Mucosa of descending colon (tissue), 3 donors: ENCODE measurements around the gene POLD1. TPM values are rescaled to one million over a fixed set of nuclear protein-coding genes. Genes with fewer than 3 reads are reported as not detected.

Experiments used
- ATAC-seq: fragments of 200-7000 bp; cut with Tn5 transposase; one replicate; pipeline ENCODE4 v1.9.1; 2020; ENCODE audit warnings: mild to moderate bottlenecking, moderate library complexity
- DNase-seq, 3 donors: peaks; one replicate each; pipeline ENCODE4 v3.0.0-alpha.2; 2020
- H3K36me3 ChIP-seq: fragments of 200-600 bp; one replicate; pipeline ENCODE4 v1.8.0; 2021; ENCODE audit warnings: low read depth, mild to moderate bottlenecking
- H3K4me1 ChIP-seq: fragments of 200-600 bp; one replicate; pipeline ENCODE4 v1.8.0; 2021; ENCODE audit warnings: low read depth, mild to moderate bottlenecking
- H3K4me3 ChIP-seq: fragments of 200-600 bp; one replicate; pipeline ENCODE4 v1.8.0; 2021; ENCODE audit warnings: mild to moderate bottlenecking
- H3K9me3 ChIP-seq: fragments of 200-600 bp; one replicate; pipeline ENCODE4 v1.8.0; 2021; ENCODE audit warnings: mild to moderate bottlenecking
- intact Hi-C, 2 donors: fragments of 100-400 bp; cut with DNase I in 1 of 2; cut with micrococcal nuclease in 1 of 2; formaldehyde crosslinking; loops; one replicate each; pipeline versions ENCODE4 v1.11.0 to v1.11.1; 2022; cut with DNase I, micrococcal nuclease
- total RNA-seq, 3 donors: library from RNA; stranded (reverse); fragmentation: NEBNext Ultra II Directional in 2 of 3; extraction: Animal tissue kit (Norgen Biotek cat#: 25700) in 2 of 3; gene quantifications; one replicate each; pipeline versions ENCODE4 v1.2.1 to v1.2.4, GENCODE V29; 2021 to 2023
- TF ChIP-seq, protein P1 (sequence below): fragments of 200-600 bp; IDR thresholded peaks from one replicate; pipeline ENCODE4 v1.8.0; 2022; ENCODE audit warnings: antibody characterized with exemption, mild to moderate bottlenecking
- donor health status: DM: no; HTN: no; CAD: no; lungs with moderate emphysema.
- donor health status: DM: no; HTN: no; CAD: no.
- donor health status: DM: no; HTN: yes; CAD: no.

The POLD1 gene
- total RNA-seq, 3 donors from 2014 or later = 20.8 to 27.9 (median 22.9) TPM

DNA sequence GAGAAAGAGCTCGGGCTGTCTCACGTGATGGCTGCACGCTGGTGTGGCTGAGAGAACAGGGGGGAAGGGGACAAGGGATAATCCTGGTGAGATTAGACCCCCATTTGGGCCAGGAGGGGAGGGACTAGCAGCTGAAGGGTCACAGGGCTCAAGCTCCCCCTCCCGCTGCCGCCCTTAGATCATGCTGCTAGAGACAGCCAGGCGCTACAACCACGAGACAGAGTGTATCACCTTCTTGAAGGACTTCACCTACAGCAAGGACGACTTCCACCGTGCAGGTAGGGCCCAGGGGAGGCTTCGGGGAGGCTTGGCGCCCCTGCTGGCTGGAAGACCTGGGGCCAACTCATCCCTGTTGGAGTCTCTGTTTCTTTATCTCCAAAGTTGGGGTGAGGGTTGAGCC lies 4.5 kb upstream of the POLD1 start:
- Histone ChIP-seq H3K9me3 (no peaks in the 10 kb centered on the region), H3K4me1 (peaks cover 5% of the 10 kb centered on the region), H3K4me3 (no peak overlapping the region), H3K36me3 (peaks cover 9% of the 10 kb centered on the region)
- ATAC-seq = no peak
- DNase-seq = no peak
- TF ChIP-seq, protein P1, sequence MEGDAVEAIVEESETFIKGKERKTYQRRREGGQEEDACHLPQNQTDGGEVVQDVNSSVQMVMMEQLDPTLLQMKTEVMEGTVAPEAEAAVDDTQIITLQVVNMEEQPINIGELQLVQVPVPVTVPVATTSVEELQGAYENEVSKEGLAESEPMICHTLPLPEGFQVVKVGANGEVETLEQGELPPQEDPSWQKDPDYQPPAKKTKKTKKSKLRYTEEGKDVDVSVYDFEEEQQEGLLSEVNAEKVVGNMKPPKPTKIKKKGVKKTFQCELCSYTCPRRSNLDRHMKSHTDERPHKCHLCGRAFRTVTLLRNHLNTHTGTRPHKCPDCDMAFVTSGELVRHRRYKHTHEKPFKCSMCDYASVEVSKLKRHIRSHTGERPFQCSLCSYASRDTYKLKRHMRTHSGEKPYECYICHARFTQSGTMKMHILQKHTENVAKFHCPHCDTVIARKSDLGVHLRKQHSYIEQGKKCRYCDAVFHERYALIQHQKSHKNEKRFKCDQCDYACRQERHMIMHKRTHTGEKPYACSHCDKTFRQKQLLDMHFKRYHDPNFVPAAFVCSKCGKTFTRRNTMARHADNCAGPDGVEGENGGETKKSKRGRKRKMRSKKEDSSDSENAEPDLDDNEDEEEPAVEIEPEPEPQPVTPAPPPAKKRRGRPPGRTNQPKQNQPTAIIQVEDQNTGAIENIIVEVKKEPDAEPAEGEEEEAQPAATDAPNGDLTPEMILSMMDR = no peak
- intact Hi-C loops = no loop called here

DNA sequence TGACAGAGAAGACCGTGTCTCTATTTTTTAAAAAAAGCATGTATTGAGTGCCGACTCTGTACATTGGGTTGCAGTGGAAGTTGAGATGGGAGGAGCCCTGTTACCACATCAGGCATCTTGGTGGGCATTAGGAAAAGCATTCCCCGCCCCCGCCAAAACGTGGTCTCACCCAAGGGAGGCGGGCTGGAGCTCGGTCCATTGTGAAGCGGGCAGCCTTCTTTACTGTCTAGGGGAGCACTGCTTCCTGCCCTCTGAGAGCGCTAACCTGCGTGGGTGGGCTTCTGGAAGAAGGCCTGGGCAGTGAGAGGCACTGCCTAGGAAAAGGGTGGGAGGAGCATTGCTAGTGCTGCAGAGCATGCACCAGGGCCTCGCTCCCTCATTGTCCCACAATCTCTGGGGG lies 4.0 kb upstream of the POLD1 start:
- intact Hi-C loops = no loop called here
- no peak for DNase-seq
- no peak for ATAC-seq
- Histone ChIP-seq H3K4me1 (peaks cover 8% of the 10 kb centered on the region), H3K36me3 (peaks cover 9% of the 10 kb centered on the region), H3K4me3 (no peak overlapping the region), H3K9me3 (no peaks in the 10 kb centered on the region)
- TF ChIP-seq, protein P1 = no peak

DNA sequence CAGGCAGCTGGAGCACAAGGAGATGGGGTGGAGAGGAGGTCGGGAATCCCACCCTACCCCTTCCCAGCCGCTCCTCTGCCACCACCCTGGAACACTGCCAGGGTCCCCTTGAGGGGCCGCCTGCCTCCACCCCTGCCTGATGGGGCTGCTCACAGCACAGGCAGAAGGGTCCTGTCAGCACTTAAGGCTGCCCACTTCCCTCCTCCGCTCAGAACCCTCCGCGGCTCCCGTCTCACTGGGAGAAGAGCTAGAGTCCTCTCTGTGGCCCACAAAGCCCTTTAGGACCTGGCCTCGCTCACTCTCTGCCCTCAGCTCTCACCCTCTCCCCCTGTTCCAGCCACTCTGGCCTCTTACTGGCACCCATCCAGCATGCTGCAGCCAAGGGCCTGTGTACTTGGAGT lies 3.4 kb upstream of the POLD1 start:
- TF ChIP-seq, protein P1 = no peak
- no peak for DNase-seq
- Histone ChIP-seq H3K36me3 (peaks cover 9% of the 10 kb centered on the region), H3K4me3 (no peak overlapping the region), H3K4me1 (peaks cover 8% of the 10 kb centered on the region), H3K9me3 (no peaks in the 10 kb centered on the region)
- no peak for ATAC-seq
- intact Hi-C loops = no loop called here

DNA sequence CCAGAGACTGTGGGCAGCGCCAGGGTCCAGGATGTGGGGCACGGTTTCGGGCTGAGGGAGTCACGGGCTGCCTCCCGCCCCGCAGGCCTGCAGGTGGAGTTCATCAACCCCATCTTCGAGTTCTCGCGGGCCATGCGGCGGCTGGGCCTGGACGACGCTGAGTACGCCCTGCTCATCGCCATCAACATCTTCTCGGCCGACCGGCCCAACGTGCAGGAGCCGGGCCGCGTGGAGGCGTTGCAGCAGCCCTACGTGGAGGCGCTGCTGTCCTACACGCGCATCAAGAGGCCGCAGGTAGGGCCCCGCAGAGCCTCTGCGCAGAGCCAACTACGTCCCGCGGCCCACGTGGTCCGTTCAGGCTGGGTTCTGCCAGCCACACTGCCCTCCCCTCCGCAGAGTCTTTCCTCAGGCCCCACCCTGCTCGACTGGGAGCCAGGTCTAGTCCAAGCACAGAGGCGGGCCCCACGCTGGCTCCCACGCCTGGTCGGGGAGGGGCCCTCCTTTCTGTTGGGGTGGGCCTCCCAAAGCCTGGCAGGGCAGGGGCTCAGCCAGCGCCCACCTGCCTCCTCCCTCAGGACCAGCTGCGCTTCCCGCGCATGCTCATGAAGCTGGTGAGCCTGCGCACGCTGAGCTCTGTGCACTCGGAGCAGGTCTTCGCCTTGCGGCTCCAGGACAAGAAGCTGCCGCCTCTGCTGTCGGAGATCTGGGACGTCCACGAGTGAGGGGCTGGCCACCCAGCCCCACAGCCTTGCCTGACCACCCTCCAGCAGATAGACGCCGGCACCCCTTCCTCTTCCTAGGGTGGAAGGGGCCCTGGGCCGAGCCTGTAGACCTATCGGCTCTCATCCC lies 2.0 kb upstream of the POLD1 start:
- Histone ChIP-seq H3K9me3 (no peaks in the 10 kb centered on the region), H3K4me3 (no peak overlapping the region), H3K4me1 (peaks cover 8% of the 10 kb centered on the region), H3K36me3 (peaks cover 9% of the 10 kb centered on the region)
- DNase-seq (no peak), ATAC-seq (no peak)
- intact Hi-C loops = no loop called here
- TF ChIP-seq, protein P1 = no peak

DNA sequence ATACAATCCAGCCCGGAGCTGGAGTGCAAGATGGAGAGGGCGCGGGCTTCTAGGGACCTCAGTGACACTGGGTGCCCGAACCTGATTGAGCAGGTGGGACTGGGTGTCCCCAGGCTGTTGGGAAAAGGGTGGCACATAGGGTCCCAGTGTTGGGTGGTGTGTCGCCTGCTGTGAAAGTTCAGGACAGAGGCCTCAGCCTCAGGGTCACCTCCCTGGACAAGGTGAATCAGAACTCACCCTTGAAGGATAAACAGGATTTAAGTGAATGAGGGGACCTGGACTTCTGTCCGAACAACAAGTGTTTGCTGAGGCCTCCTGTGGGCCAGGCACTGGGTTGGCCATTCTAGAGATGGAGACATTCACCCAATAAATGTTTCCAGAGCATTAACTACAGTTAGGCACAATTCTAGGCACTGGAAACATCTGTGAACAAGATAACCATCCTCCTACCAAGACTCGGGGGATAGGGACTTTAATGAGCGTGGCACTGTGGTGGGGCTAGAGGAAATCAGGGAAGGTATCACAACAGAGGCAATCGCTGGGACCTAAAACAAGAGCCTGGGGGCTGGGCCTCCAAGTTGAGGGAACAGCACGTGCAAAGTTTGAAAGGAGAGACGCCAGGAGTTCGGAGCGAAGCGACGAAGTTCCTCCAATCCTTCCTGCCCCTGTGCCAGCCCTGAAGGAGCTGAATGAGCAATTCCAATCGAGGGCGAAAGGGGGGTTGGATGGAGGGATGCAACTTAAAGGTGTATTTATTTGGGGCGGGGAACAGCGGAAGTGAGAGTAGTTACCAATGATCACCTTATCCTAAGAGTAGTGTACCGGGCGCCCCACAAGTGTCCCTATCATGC lies 921 bp upstream of the POLD1 start:
- TF ChIP-seq, protein P1 = no peak
- H3K4me1 ChIP-seq = peaks cover 8% of the 10 kb centered on the region
- H3K36me3 ChIP-seq = peaks cover 9% of the 10 kb centered on the region
- DNase-seq = no peak
- no peak for ATAC-seq
- no peaks in the 10 kb centered on the region for H3K9me3 ChIP-seq
- intact Hi-C loops = no loop called here
- H3K4me3 ChIP-seq = no peak overlapping the region
